Measurements from ENCODE around the gene KNG1.

Gene KNG1

DNA sequence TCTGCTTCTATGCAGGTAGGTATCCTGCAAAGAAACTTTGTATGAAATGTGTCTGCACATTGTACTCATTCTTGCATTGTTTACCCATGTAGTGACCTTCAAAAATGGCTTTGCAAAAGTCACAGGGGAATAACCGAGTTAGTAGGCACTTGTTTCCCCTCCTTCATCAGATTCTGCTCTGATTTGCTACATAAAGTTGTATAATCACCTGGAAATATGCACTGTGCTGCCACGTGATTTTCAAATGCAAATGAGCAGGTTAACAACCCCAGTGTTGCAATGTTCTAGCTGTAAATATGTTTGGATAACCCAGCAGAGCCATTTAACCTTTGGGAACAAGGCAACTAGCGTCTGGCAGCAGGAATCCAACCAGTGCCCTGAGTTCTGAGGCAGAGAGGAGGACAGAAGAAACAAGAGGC, at the start of gene KNG1:
KNG1 (plus strand) TSS at position 321 of the 419 bp plus-strand sequence. CDS start 184 bp downstream, outside the sequence.
- H3K4me3 ChIP-seq (ENCODE audit: control insufficient read depth, low read depth, low read length) = no peak within 1 kb of the TSS
- DNase-seq (ENCODE audit: low read depth) = no peak
- TF ChIP-seq, protein P1, sequence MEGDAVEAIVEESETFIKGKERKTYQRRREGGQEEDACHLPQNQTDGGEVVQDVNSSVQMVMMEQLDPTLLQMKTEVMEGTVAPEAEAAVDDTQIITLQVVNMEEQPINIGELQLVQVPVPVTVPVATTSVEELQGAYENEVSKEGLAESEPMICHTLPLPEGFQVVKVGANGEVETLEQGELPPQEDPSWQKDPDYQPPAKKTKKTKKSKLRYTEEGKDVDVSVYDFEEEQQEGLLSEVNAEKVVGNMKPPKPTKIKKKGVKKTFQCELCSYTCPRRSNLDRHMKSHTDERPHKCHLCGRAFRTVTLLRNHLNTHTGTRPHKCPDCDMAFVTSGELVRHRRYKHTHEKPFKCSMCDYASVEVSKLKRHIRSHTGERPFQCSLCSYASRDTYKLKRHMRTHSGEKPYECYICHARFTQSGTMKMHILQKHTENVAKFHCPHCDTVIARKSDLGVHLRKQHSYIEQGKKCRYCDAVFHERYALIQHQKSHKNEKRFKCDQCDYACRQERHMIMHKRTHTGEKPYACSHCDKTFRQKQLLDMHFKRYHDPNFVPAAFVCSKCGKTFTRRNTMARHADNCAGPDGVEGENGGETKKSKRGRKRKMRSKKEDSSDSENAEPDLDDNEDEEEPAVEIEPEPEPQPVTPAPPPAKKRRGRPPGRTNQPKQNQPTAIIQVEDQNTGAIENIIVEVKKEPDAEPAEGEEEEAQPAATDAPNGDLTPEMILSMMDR (IDR thresholded peaks at IDR 0.05; ENCODE audit: control insufficient read depth, insufficient read depth, low read depth, low read length, missing control alignments) = no peak

DNA sequence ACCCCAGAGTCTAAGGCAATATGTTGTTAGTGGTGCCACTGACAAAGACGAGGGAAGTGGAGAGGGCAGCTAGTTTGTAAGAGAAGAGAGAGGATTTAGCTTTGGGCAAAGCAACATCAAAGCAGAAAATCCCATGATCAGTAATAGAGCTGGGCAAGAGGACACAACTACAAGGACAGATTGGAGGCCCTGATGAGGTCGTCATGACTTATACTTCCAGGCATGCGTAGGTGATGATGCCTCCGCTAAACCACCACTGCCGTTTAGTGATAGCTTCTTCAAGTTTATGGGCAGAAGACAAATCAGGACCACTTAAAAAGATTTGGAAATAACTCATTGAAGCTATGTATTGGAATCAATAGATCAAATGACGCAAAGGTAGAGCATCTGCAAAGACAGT, 48.7 kb upstream of the KNG1 start:
- DNase-seq (ENCODE audit: low read depth) = no peak
- TF ChIP-seq, protein P1 (IDR thresholded peaks at IDR 0.05; ENCODE audit: control insufficient read depth, insufficient read depth, low read depth, low read length, missing control alignments) = no peak

DNA sequence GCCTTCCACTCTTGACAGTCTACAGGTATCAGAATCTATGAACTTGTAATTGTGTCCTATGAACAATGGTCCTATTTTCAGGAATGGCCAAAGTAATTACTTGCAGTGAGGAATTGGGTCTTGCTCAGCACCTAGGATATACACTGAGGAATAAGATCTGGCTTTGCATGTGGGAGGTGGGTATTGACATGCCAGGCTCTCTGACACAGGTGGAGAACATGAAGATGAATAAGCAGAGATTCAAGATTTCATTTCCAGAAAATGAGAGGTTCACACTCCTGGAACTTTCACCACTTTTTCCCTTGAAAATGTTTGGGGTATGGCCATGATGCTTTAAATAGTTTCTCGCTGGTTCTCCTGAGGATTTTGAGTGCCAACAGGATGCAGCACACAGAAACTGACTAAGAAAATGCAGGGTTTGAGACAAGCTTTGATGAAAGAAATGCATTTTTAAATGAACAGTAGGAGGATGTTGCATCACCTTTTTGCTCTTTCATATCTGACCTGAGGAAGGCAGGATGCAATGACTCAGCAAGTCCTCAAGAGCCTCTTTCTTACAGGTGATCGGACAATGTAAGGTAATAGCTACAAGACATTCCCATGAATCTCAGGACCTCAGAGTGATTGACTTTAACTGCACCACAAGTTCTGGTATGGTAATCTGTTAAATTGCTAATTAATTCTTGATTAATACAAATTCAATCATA, 47.6 kb upstream of the KNG1 start:
- TF ChIP-seq, protein P1 (IDR thresholded peaks at IDR 0.05; ENCODE audit: control insufficient read depth, insufficient read depth, low read depth, low read length, missing control alignments) = no peak
- DNase-seq (ENCODE audit: low read depth) = no peak
- no peak overlapping the region for H3K4me3 ChIP-seq (ENCODE audit: control insufficient read depth, low read depth, low read length)

More for the DNA sequence above, 48.7 kb upstream of the KNG1 start:
- H3K4me3 ChIP-seq (ENCODE audit: control insufficient read depth, low read depth, low read length) = no peak overlapping the region

DNA sequence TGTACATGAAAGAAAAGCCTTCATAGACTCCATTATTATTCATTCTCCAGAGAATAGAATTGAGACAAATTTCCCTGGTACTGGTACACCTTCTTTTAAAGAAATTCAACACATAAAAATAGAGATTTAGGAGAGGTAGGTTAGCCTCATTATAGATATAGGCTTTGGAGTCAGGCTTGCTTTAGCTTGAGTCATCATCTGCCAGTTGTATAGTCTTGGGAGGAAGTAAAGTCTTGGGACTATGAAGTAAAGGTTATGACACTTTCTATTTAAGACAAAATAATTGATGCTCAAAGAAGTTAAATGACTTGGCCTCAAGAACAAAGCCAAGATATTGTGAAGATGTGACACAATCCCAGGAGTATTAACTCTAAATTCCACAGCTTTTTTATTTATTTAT, 47.0 kb upstream of the KNG1 start:
- no peak overlapping the region for H3K4me3 ChIP-seq (ENCODE audit: control insufficient read depth, low read depth, low read length)
- no peak for DNase-seq (ENCODE audit: low read depth)
- TF ChIP-seq, protein P1 (IDR thresholded peaks at IDR 0.05; ENCODE audit: control insufficient read depth, insufficient read depth, low read depth, low read length, missing control alignments) = no peak

DNA sequence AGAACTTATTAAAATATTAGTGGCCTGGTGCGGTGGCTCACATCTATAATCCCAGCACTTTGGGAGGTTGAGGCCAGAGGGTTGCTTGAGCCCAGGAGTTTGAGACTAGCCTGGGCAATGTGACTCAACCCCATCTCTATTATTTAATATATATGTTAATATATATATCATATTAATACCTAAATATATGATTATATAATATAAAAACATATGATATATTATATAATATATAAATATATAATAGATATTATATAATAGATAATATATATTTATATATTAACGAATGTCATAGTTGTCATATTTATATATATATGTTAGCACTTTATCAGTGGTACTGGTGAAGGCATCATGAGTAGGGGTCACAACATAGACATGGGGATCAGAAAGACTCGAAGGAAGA, 46.1 kb upstream of the KNG1 start:
- DNase-seq (ENCODE audit: low read depth) = no peak
- H3K4me3 ChIP-seq (ENCODE audit: control insufficient read depth, low read depth, low read length) = no peak overlapping the region
- TF ChIP-seq, protein P1 (IDR thresholded peaks at IDR 0.05; ENCODE audit: control insufficient read depth, insufficient read depth, low read depth, low read length, missing control alignments) = no peak

DNA sequence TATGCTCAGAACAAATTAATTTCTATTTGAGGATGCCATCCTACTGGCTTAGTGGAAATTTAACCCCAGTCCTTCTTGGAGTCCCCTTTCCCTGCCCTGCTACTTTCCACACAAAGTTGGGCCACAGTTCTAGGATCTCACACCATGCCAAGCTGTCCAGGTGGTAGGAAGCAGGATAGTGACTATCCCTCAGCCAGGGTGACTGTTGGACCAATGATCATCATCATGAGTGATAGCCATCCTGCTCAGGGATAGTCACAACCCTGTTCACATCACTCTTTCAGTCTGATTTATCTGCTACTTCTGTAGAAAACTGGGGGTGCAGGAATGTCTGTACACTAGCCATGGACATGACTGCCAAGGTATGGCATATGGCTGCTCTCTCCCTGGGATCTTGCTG, 38.6 kb upstream of the KNG1 start:
- no peak for DNase-seq (ENCODE audit: low read depth)
- TF ChIP-seq, protein P1 (IDR thresholded peaks at IDR 0.05; ENCODE audit: control insufficient read depth, insufficient read depth, low read depth, low read length, missing control alignments) = no peak
- H3K4me3 ChIP-seq (ENCODE audit: control insufficient read depth, low read depth, low read length) = no peak overlapping the region
